ENCODE results near the gene EIF4E3. TPM values are rescaled to one million over a fixed set of nuclear protein-coding genes. Genes with fewer than 3 reads are reported as not detected.

The EIF4E3 gene
- total RNA-seq: 1.6 and 1.8 TPM in 2 replicates

GRCh38 chr3:71725271-71725991 lies at the start of gene EIF4E3:
Gene EIF4E3 (minus strand): TSS chr3:71725402. CDS start chr3:71725367, 35 bp downstream.

GRCh38 chr3:71753701-71754609 lies 28.8 kb upstream of the EIF4E3 start, which contains the start of gene GPR27:
Gene GPR27 (plus strand): TSS chr3:71753855. CDS start chr3:71754050, 195 bp downstream.

Other genes with a start within 250 kb of the EIF4E3 start
- gene FOXP1, start 141.7 kb downstream of the EIF4E3 start, total RNA-seq: 47.7 and 48.9 TPM in 2 replicates
- gene GPR27, start 28.5 kb upstream of the EIF4E3 start, total RNA-seq: not detected in 2 replicates
- not detected in 2 replicates for gene PROK2, start 59.7 kb upstream of the EIF4E3 start, total RNA-seq

All from bronchus fibroblast of lung (primary cell).